Measurements from ENCODE around the gene RAB7B.

DNA sequence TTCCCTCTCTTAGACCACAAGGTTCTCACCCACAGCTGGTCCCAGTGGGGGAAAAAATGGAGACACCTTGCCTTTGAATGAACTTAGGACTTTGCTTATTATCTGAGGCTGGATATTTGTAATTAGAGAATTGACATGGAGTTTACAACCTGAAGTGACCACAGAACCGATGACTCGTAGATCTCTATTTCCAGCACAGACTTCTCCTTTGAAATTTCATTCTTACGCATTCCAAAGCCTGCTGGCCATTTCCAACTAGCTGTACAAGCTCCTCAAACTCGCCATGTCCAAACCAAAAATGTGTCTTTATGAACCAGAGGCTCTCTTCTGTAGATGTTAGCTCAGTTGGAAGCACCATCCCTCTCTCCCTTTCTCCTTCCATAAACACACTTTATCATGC is 12.0 kb downstream of the RAB7B start:
- TF ChIP-seq, protein P1, sequence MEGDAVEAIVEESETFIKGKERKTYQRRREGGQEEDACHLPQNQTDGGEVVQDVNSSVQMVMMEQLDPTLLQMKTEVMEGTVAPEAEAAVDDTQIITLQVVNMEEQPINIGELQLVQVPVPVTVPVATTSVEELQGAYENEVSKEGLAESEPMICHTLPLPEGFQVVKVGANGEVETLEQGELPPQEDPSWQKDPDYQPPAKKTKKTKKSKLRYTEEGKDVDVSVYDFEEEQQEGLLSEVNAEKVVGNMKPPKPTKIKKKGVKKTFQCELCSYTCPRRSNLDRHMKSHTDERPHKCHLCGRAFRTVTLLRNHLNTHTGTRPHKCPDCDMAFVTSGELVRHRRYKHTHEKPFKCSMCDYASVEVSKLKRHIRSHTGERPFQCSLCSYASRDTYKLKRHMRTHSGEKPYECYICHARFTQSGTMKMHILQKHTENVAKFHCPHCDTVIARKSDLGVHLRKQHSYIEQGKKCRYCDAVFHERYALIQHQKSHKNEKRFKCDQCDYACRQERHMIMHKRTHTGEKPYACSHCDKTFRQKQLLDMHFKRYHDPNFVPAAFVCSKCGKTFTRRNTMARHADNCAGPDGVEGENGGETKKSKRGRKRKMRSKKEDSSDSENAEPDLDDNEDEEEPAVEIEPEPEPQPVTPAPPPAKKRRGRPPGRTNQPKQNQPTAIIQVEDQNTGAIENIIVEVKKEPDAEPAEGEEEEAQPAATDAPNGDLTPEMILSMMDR (IDR thresholded peaks at IDR 0.05; ENCODE audit: insufficient read depth, low read length, poor library complexity, severe bottlenecking): no peak
- no peak for TF ChIP-seq EZH2phosphoT487 (conservative IDR thresholded peaks at IDR 0.05; ENCODE audit: low read length)
